BLaER1 treated with 17β-estradiol and CSF1 and Interleukin-3, amounts not matched to agents 10 nM and 100 nM (cell line): ENCODE data around the gene IL17F.
A peak's percentile ranks its signal among the peaks of the same experiment; 100 is the strongest.

Experiments used
- H3K27ac ChIP-seq, 11 experiments: shearing (Covaris generic); formaldehyde crosslinking; 2 replicates each; pipeline ENCODE4 v1.8.1; 2022
- H3K27me3 ChIP-seq, 11 experiments: shearing (Covaris generic); formaldehyde crosslinking; 2 replicates each; pipeline ENCODE4 v1.8.1; 2022
- H3K36me3 ChIP-seq, 11 experiments: shearing (Covaris generic); formaldehyde crosslinking; 2 replicates each; pipeline ENCODE4 v1.8.1; 2022
- H3K4me1 ChIP-seq, 10 experiments: shearing (Covaris generic); formaldehyde crosslinking; 2 replicates each; pipeline ENCODE4 v1.8.1; 2022
- H3K4me2 ChIP-seq, 11 experiments: shearing (Covaris generic); formaldehyde crosslinking; 2 replicates each; pipeline ENCODE4 v1.8.1; 2022
- H3K4me3 ChIP-seq, 10 experiments: shearing (Covaris generic); formaldehyde crosslinking; 2 replicates each; pipeline ENCODE4 v1.8.1; 2022
- H3K9ac ChIP-seq, 11 experiments: shearing (Covaris generic); formaldehyde crosslinking; 2 replicates each; pipeline ENCODE4 v1.8.1; 2022
- H3K9me3 ChIP-seq, 11 experiments: shearing (Covaris generic); formaldehyde crosslinking; replicated peaks in 1 of 11; 2 replicates each; pipeline ENCODE4 v1.8.1; 2022
- H4K20me1 ChIP-seq, 11 experiments: shearing (Covaris generic); formaldehyde crosslinking; 2 replicates each; pipeline ENCODE4 v1.8.1; 2022
- Cebpa-rat ChIP-seq, 11 experiments: shearing (Covaris generic); IDR thresholded peaks; 2 replicates each; pipeline ENCODE4 v1.8.1; 2022

Gene IL17F

DNA sequence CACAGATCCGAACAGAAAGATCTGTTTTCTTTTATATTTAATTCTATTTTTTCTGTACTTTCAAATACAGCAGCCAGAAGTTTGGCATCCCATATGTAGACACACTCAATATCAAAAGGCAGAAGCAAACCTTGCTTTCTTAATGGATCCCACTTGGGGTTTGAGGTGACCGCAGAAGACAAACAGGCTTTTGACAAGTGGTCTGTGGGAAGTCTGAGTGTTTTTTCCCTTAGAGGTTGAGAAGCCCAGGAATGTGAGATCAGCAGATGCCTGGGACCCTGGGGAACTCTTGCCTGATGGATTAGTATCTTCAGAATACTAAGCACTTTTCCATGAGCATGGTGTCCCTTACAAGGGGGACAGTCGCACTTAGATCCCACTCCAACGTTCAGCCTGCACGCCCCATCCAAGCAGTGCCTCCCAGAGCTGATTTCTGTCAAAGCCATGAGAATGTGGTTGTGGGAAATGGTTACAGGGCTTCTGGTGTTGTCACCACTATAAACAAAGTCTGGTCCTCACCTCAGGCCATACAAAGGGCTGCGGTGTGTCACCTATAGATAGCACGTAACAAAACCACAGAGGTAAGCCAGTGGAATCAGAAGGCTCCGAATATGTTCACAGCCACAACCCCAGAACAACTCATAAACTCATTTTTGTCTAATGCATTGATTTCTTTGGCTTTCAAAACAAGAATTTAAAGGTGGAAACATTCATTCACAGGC, 12.7 kb downstream of the IL17F start:
- H3K4me3 ChIP-seq = no peak overlapping the region
- H3K9me3 ChIP-seq = no peaks in the 10 kb centered on the region; a peak in 1 of 22 replicates
- H3K27ac ChIP-seq = no peak overlapping the region
- H3K9ac ChIP-seq = no peak overlapping the region
- H3K4me1 ChIP-seq = peaks cover 0 to 16% (median 9%) of the 10 kb centered on the region in 10 experiments; a peak in 11 of 20 replicates
- no peak for TF ChIP-seq Cebpa-rat (IDR thresholded peaks at IDR 0.05)
- no peaks in the 10 kb centered on the region for H3K27me3 ChIP-seq
- H3K36me3 ChIP-seq = no peaks in the 10 kb centered on the region
- H4K20me1 ChIP-seq = no peaks in the 10 kb centered on the region
- peak overlapping the region in 8 of 11 experiments; percentile 6 to 59 (median 22); a peak in 9 of 22 replicates for H3K4me2 ChIP-seq

DNA sequence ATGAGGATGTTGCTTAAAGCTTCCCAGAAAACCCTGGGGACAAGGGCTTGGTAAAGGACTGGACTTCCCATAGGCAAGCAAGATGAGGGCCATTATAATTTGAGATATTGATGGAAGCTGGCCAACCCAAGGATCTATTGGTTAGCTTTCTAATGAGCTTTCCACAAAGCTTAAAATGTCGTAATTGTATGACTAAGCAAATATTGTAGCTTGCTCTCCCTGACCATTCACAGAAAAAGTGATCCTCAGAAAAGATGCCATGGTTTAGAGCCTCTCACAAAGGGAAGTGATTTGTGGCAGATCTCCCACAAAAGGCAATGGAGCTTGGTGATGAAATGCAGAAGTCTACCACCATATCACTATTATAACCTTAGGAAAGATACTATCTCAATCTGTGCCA, 13.6 kb downstream of the IL17F start:
- Histone ChIP-seq H3K36me3 (no peaks in the 10 kb centered on the region), H3K27me3 (no peaks in the 10 kb centered on the region), H3K9ac (no peak overlapping the region), H3K4me2 (peak overlapping the region in 7 of 11 experiments; percentile 1 to 59 (median 22); a peak in 9 of 22 replicates), H3K27ac (no peak overlapping the region), H3K9me3 (no peaks in the 10 kb centered on the region; a peak in 1 of 22 replicates), H4K20me1 (no peaks in the 10 kb centered on the region), H3K4me1 (peaks cover 0 to 16% (median 9%) of the 10 kb centered on the region in 10 experiments; a peak in 11 of 20 replicates), H3K4me3 (no peak overlapping the region)
- TF ChIP-seq Cebpa-rat (IDR thresholded peaks at IDR 0.05) = no peak

DNA sequence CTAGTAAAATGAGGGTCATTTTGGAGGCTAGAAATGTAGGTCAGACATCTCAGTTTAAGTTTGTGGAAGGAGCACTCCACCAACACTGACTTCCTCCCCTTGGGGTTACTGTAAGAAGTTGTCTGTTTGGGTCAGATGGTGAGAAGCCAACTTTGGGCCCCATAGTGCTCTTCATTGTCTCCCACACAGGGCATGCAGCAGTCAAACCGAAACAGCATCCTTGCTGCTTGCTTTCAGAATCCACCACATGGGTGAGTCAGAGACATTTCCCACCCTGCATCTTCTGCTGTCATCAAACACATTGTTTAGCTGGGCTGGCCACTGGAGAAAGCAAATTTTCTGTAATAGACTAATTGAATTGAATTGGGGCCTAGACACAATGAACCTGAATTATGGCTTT, 16.8 kb downstream of the IL17F start:
- no peaks in the 10 kb centered on the region for H3K36me3 ChIP-seq
- no peak overlapping the region for H3K4me3 ChIP-seq
- H3K27ac ChIP-seq = no peak overlapping the region
- H3K9ac ChIP-seq = no peak overlapping the region
- TF ChIP-seq Cebpa-rat (IDR thresholded peaks at IDR 0.05) = no peak
- no peaks in the 10 kb centered on the region; a peak in 1 of 22 replicates for H3K9me3 ChIP-seq
- H4K20me1 ChIP-seq = no peaks in the 10 kb centered on the region
- no peak overlapping the region for H3K4me2 ChIP-seq
- no peaks in the 10 kb centered on the region for H3K27me3 ChIP-seq
- H3K4me1 ChIP-seq = peaks cover 0 to 15% (median 9%) of the 10 kb centered on the region in 10 experiments; a peak in 8 of 20 replicates

DNA sequence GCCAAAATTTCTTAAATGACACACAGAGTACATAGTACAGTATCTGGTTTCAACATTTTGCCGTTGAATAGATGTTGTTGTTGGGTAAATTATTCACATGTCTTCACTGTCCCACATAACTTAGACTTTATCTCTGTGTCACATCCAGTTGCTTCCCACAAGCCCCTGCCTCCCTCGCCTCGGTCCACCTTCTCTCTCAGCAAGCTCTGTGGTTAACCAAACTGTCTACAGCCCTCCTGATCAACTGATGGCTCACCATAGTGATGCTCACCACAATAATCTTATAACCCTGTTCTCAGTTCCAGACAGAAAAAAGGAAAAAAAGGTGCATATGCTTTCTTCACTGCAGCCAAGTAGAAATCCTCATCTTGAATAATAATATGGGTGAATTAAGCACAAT, 23.0 kb downstream of the IL17F start:
- no peak overlapping the region for H3K4me3 ChIP-seq
- H3K27ac ChIP-seq = no peak overlapping the region
- TF ChIP-seq Cebpa-rat (IDR thresholded peaks at IDR 0.05) = no peak
- H4K20me1 ChIP-seq = no peaks in the 10 kb centered on the region
- H3K9me3 ChIP-seq = no peaks in the 10 kb centered on the region; a peak in 1 of 22 replicates
- H3K36me3 ChIP-seq = no peaks in the 10 kb centered on the region
- H3K27me3 ChIP-seq = no peaks in the 10 kb centered on the region
- H3K9ac ChIP-seq = no peak overlapping the region
- peaks cover 0 to 4% (median 0%) of the 10 kb centered on the region in 10 experiments; a peak in 1 of 20 replicates for H3K4me1 ChIP-seq
- H3K4me2 ChIP-seq = no peak overlapping the region

DNA sequence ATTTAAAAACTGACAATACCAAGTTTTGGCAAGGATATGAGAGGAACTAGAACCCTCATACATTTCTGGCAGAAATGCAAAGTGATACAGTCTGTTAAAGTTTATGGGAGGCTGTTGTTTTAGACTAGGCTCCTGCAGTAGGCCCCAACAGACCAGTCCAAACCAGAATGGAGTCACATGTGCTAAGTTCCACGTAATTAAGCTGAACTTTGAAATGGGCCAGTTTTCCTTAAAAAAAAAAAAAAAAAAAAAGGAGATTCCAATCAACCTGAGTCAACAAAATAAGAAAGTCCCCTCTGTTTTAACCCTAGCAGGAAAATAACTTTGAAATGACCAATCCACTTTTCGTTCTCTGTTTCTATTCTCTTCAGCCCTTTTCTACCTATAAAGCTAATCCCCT, 26.5 kb downstream of the IL17F start:
- Histone ChIP-seq H3K4me1 (peaks cover 0 to 7% (median 0%) of the 10 kb centered on the region in 10 experiments; a peak in 1 of 20 replicates), H3K9ac (no peak overlapping the region), H4K20me1 (no peaks in the 10 kb centered on the region), H3K27me3 (no peaks in the 10 kb centered on the region), H3K27ac (no peak overlapping the region), H3K9me3 (no peaks in the 10 kb centered on the region), H3K36me3 (no peaks in the 10 kb centered on the region), H3K4me3 (no peak overlapping the region), H3K4me2 (no peak overlapping the region)
- TF ChIP-seq Cebpa-rat (IDR thresholded peaks at IDR 0.05) = no peak

DNA sequence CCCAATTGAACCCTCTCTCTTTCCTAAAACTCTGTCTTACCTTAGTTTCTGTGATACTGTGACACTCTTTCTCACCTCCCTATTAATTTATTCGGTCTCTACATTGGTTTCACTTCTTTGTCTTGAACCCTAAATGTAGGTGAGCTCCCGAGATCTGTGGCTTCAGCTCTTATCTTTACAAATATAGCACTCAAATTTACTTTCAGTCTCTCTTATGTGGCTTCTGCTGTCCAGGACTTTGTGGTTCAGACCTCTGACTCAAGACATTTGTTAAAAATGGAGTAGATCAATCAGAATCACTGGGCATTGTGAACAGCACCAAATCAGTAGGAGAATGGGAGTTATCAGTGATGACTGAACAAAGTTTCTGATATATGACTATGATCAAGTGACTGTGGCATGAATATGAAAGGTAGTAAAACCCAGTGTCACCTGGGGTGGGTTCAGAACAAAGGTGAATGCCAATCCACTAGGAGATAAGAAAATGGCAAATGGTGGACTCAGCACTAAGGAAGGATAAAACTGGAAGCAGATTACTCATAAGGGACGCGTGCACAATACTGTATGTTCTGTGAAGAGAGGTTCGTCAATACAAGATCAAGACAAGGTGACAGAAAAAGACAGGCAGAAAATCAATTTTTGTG, 27.2 kb downstream of the IL17F start:
- TF ChIP-seq Cebpa-rat (IDR thresholded peaks at IDR 0.05) = no peak
- Histone ChIP-seq H3K36me3 (no peaks in the 10 kb centered on the region), H4K20me1 (no peaks in the 10 kb centered on the region), H3K4me3 (no peak overlapping the region), H3K4me1 (peaks cover 0 to 7% (median 0%) of the 10 kb centered on the region in 10 experiments; a peak in 1 of 20 replicates), H3K9me3 (no peaks in the 10 kb centered on the region), H3K27me3 (no peaks in the 10 kb centered on the region), H3K9ac (no peak overlapping the region), H3K27ac (no peak overlapping the region), H3K4me2 (no peak overlapping the region)

DNA sequence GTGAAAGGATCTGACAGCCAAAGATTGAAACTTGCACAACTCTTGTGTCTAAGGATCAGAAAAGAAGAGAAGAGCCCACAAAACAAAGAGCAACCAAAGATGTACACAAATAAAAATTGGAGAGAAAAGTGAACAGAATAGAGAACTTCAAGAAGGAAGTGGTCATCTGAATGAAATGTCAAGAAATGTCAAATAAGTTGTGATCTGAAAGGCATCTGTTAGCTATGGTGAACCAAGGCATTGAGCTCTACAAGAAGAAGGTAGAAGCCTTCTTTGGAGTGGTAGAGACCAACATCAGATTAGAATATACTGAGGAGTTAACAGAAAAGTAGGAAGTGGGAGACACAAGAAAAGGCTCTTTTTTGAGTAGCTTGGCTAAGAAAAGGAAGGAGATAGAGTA, 28.5 kb downstream of the IL17F start:
- H4K20me1 ChIP-seq = no peaks in the 10 kb centered on the region
- no peaks in the 10 kb centered on the region for H3K27me3 ChIP-seq
- no peak overlapping the region for H3K4me3 ChIP-seq
- no peaks in the 10 kb centered on the region for H3K36me3 ChIP-seq
- no peaks in the 10 kb centered on the region for H3K9me3 ChIP-seq
- no peak for TF ChIP-seq Cebpa-rat (IDR thresholded peaks at IDR 0.05)
- H3K4me1 ChIP-seq = 0 out of 20 replicates have a peak, but pooled peaks cover 0 to 7% (median 0%) of the 10 kb centered on the region in 10 experiments
- H3K4me2 ChIP-seq = no peak overlapping the region
- no peak overlapping the region for H3K9ac ChIP-seq
- H3K27ac ChIP-seq = no peak overlapping the region

DNA sequence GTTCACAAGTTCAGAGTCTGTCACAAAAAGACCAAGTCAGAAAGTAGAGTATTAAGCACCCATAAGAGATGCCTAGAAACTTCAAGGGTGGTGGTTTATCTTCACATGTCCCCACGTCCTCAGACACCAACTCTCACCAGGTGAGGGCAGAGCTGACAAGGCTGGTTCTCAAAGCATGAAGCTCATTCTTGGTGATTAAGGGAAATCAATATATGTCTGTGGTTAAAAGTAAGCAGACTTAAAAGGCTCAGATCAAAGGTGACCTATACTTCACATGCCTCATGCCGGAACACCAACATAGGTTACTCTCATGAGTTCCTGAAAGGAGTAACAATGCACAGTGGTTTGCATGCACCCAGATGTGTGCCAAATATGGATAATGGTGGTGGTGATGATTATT, 31.2 kb downstream of the IL17F start:
- H3K9me3 ChIP-seq = 0 out of 22 replicates have a peak, but pooled peaks cover 0 to 4% (median 0%) of the 10 kb centered on the region in 11 experiments
- TF ChIP-seq Cebpa-rat (IDR thresholded peaks at IDR 0.05) = no peak
- no peak overlapping the region for H3K9ac ChIP-seq
- H3K4me2 ChIP-seq = no peak overlapping the region
- H3K27me3 ChIP-seq = no peaks in the 10 kb centered on the region
- 0 out of 20 replicates have a peak, but pooled peaks cover 0 to 7% (median 0%) of the 10 kb centered on the region in 10 experiments for H3K4me1 ChIP-seq
- no peaks in the 10 kb centered on the region for H4K20me1 ChIP-seq
- H3K27ac ChIP-seq = no peak overlapping the region
- H3K4me3 ChIP-seq = no peak overlapping the region
- no peaks in the 10 kb centered on the region for H3K36me3 ChIP-seq

DNA sequence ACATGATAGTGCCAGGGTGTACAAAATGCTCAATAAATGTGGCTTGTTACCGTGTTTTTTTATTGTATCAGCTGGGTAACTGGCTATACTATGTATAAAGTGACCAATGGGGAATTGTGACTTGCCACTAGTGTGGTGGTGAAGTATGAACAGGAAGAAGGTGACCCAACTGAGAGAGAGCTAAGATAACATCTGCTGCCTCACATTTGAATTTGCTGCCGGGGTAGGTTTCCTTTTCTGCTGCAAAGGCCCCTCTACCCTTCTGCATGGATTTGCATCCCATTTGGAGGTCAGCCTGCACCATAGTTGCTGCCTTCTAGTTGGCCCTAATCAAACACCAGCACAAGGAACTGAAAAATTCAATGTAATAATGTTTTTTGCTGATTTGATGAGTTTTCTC, 34.1 kb downstream of the IL17F start:
- Histone ChIP-seq H3K27ac (no peak overlapping the region), H4K20me1 (no peaks in the 10 kb centered on the region)

More for the DNA sequence above, 34.1 kb downstream of the IL17F start:
- Histone ChIP-seq H3K4me1 (no peaks in the 10 kb centered on the region), H3K36me3 (no peaks in the 10 kb centered on the region), H3K4me3 (no peak overlapping the region), H3K9ac (no peak overlapping the region), H3K4me2 (no peak overlapping the region), H3K9me3 (peaks cover 0 to 17% (median 12%) of the 10 kb centered on the region in 11 experiments; a peak in 14 of 22 replicates), H3K27me3 (no peaks in the 10 kb centered on the region)
- no peak for TF ChIP-seq Cebpa-rat (IDR thresholded peaks at IDR 0.05)
